Common myeloid progenitor, CD34-positive (primary cell): Measurements from ENCODE around the gene BEX2.
A peak's percentile ranks its signal among the peaks of the same experiment; 100 is the strongest.

Experiments used
- CTCF ChIA-PET: fragments of 350-600 bp; sonication (Branson Sonifier 250); formaldehyde crosslinking; loops from one replicate; lab custom pipeline; 2021; ENCODE audit warnings: antibody characterized with exemption; lab: Charles Lee
- POLR2A ChIA-PET: fragments of 350-600 bp; sonication (Branson Sonifier 250); formaldehyde crosslinking; loops from one replicate; lab custom pipeline; 2021; ENCODE audit warnings: antibody characterized with exemption; lab: Charles Lee
- DNase-seq, 3 donors: peaks; one replicate each; pipeline versions ENCODE4 v3.0.0 to v3.0.0-alpha.2; 2013
- H3K27ac ChIP-seq, 2 experiments: 1 replicate in 1 of 2; 2 replicates in 1 of 2; pipeline ENCODE4 v1.7.0; 2013; ENCODE audit warnings: inconsistent platforms in 2 of 2, low read length in 2 of 2, mild to moderate bottlenecking in 2 of 2, low read depth in 1 of 2, moderate library complexity in 1 of 2; ENCODE audit not compliant: severe bottlenecking in 2 of 2, insufficient read depth in 1 of 2, poor library complexity in 1 of 2
- H3K27me3 ChIP-seq, 5 experiments: replicated peaks in 2 of 5; 1 replicate in 3 of 5; 2 replicates in 2 of 5; pipeline versions ENCODE4 v1.6.1 to v1.7.0; 2013; ENCODE audit warnings: low read length in 4 of 5, mild to moderate bottlenecking in 2 of 5, moderate library complexity in 2 of 5, inconsistent platforms in 1 of 5; ENCODE audit not compliant: insufficient read depth in 5 of 5, control insufficient read depth in 4 of 5
- H3K36me3 ChIP-seq, 4 experiments: 1 replicate in 2 of 4; 2 replicates in 2 of 4; pipeline versions ENCODE4 v1.6.1 to v1.7.0; 2013; ENCODE audit warnings: low read length in 3 of 4, control low read depth in 1 of 4, mild to moderate bottlenecking in 1 of 4; ENCODE audit not compliant: control insufficient read depth in 4 of 4, insufficient read depth in 4 of 4
- H3K4me1 ChIP-seq, 4 experiments: 1 replicate in 3 of 4; 2 replicates in 1 of 4; pipeline versions ENCODE4 v1.6.1 to v1.7.1; 2013; ENCODE audit warnings: low read length in 3 of 4, mild to moderate bottlenecking in 3 of 4, control low read depth in 1 of 4, inconsistent platforms in 1 of 4, moderate library complexity in 1 of 4; ENCODE audit not compliant: control insufficient read depth in 4 of 4, insufficient read depth in 4 of 4; ENCODE audit errors: control extremely low read depth in 1 of 4
- H3K4me3 ChIP-seq, 7 experiments: 1 replicate in 4 of 7; 2 replicates in 3 of 7; pipeline versions ENCODE4 v1.5.1 to v1.7.0; 2013; ENCODE audit warnings: mild to moderate bottlenecking in 7 of 7, low read length in 6 of 7, moderate library complexity in 6 of 7, inconsistent platforms in 2 of 7, low read depth in 2 of 7, control low read depth in 1 of 7; ENCODE audit not compliant: insufficient read depth in 4 of 7, control insufficient read depth in 1 of 7; ENCODE audit errors: extremely low read depth in 1 of 7
- H3K9me3 ChIP-seq, 5 experiments: 1 replicate in 4 of 5; 2 replicates in 1 of 5; pipeline versions ENCODE4 v1.6.1 to v1.7.1; 2013; ENCODE audit warnings: low read length in 4 of 5, mild to moderate bottlenecking in 2 of 5, inconsistent platforms in 1 of 5, low read depth in 1 of 5, moderate library complexity in 1 of 5; ENCODE audit not compliant: control insufficient read depth in 4 of 5, insufficient read depth in 2 of 5; ENCODE audit errors: control extremely low read depth in 1 of 5
- WGBS: methylation state at CpG from one replicate; pipeline ENCODE4 v1.1.5; 2013; ENCODE audit not compliant: insufficient coverage; 5-methylcytosine and 5-hydroxymethylcytosine counted together

BEX2 gene

DNA sequence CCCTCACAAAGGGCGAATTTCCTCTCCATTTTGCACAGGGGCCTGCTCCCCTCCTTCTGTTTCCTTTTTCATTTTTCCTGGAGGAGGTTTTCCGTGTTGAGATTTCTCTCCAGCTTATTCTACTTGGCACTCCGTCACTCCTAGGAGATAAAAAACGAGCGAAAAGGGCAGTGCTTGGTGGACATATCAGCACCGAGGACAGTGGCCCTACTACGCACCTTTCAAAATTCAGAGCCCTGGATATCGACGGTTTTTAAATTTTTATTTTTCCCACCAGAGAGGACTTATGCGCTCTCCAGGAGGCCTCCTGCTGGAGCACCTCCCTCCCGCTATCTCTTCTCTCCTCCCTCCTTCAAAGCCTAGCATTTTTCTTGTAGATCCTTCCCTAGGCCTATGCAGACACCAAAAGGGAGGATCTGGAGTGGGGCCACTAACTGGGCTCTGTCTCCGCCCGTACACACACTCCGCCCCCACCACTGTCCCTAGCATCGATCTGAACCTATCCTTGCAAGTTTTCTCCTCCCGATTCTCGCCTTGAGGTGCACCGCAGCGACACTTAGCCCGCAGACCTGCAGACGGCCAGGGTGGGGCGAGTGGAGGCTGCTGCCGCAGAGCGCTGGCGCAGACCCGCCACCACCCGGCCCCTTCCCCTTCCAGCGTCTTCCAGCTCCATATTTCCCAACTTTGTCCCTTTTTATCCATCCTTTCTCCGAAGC lies 37.0 kb upstream of the BEX2 start:
- H3K36me3 ChIP-seq: no peaks in the 10 kb centered on the region
- no peak overlapping the region for H3K4me3 ChIP-seq
- CTCF ChIA-PET: no interaction called here
- H3K9me3 ChIP-seq: peaks cover 0 to 2% (median 0%) of the 10 kb centered on the region in 5 experiments
- 74% methylated on average over 29 of the region's 29 CpGs for WGBS
- H3K4me1 ChIP-seq: peaks cover 0 to 4% (median 1%) of the 10 kb centered on the region in 4 experiments
- H3K27me3 ChIP-seq: peaks cover 0 to 5% (median 0%) of the 10 kb centered on the region in 5 experiments
- POLR2A ChIA-PET: no interaction called here
- DNase-seq: no peak
- no peak overlapping the region for H3K27ac ChIP-seq

DNA sequence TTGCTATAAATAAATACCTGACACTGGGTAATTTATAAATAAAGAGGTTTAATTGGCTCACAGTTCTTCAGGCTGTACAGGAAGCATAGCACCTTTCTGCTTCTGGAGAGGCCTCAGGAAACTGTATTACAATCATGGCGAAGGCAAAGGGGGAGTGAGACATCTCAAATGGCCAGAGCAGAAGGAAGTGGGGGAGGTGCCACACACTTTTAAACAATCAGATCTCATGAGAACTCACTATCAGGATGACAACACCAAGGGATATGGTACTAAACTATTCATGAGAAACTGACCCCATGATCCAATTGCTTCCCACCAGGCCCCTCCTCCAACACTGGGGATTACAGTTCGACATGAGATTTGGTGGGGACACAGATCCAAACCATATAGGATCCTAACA lies 33.8 kb upstream of the BEX2 start:
- no peaks in the 10 kb centered on the region for H3K36me3 ChIP-seq
- no CpG with 5 or more reads among the region's 2 CpGs for WGBS
- no peaks in the 10 kb centered on the region for H3K9me3 ChIP-seq
- peaks cover 0 to 4% (median 1%) of the 10 kb centered on the region in 4 experiments for H3K4me1 ChIP-seq
- H3K27me3 ChIP-seq: peaks cover 0 to 7% (median 0%) of the 10 kb centered on the region in 5 experiments
- no peak overlapping the region for H3K4me3 ChIP-seq
- DNase-seq: no peak
- CTCF ChIA-PET: no interaction called here
- H3K27ac ChIP-seq: no peak overlapping the region
- POLR2A ChIA-PET: no interaction called here

DNA sequence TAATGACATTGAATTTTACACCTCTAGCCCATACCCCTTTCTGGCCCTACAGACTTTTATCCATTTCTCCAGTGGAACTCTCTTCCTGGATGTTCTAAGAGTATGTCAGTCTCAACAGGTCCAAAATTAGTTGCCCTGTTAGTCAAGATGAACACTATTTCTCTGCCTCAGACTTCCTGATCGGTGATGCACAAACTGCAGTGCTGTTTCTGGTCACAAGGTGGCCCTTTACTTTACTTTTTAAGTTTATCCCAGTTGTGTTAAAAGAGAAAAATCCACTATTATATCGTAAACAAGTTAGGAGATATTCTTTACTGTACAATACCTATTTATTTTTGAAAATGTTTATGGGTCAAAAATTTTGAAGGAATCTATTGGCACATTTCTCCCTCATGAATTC lies 32.3 kb upstream of the BEX2 start:
- ChIA-PET POLR2A (no interaction called here), CTCF (interaction anchor here (1.0 to 1.5 kb wide), 3 partner anchors 13 to 121 kb away, joined by 3 to 10 read pairs (median 4); partner anchors contain the start of gene TCEAL9)
- 14% methylated on average over 1 of the region's 2 CpGs for WGBS
- Histone ChIP-seq H3K4me1 (peaks cover 0 to 4% (median 1%) of the 10 kb centered on the region in 4 experiments), H3K36me3 (no peaks in the 10 kb centered on the region), H3K27ac (no peak overlapping the region), H3K27me3 (peaks cover 0 to 4% (median 0%) of the 10 kb centered on the region in 5 experiments), H3K4me3 (no peak overlapping the region), H3K9me3 (no peaks in the 10 kb centered on the region)
- peak; percentile 46 to 72 (median 69) for DNase-seq

DNA sequence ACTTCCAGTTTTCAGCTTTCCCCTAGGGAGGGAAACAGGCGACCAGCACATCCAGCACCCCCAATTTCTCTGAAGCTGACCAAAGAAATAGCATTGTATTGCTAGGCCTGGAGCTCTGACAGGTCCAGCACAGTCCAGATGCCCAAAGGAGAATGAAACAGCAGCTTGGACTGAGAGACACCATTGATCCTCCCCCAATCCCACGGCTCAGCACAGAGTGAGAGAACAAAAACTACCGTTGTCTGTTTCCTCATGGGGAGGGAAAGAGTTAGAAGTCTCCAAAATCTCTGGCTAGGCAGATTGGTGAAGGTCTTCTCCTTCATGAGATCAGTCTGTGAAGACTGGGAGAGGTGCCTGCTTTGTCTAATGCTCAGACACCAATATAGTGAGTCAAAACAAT lies 27.9 kb upstream of the BEX2 start:
- CTCF ChIA-PET: interaction anchor here (0.9 to 1.7 kb wide), 3 partner anchors 57 to 125 kb away, joined by 3 to 6 read pairs (median 3); no protein-coding TSS in a partner anchor
- WGBS: 60% methylated on average over 3 of the region's 3 CpGs

DNA sequence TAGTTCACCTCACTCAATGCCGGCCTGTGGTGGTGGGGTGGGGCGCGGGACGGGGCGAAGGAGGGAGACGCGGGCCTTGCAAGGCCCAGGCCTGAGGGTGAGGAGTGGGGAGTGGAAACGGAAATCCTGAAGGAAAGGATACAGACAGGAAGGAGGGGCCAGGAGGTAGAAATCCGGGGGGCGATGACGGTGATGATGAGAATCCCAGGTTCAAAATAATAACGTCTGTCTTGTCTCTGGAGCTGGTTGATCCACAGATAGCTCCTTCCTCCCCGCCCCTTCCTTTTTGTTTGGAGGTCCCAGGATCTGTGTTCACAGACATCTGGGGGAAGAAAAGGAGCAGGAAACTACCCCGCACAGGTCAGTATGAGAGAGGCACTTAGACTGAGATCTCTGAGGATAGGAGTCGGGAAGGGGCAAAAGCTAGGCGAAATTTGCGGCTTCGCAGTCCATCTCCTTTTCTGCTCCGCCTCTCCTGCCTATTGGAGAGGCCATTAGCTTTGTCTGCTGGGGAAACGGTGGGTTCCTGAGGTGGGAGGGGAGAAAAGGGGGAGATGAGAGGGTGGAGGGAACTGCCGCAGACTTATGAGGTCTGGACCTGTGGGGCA lies 20.0 kb upstream of the BEX2 start:
- peak overlapping the region in 5 of 7 experiments; percentile 2 to 62 (median 33) for H3K4me3 ChIP-seq
- CTCF ChIA-PET: no interaction called here

More for the DNA sequence above, 27.9 kb upstream of the BEX2 start:
- Histone ChIP-seq H3K4me1 (no peaks in the 10 kb centered on the region), H3K36me3 (no peaks in the 10 kb centered on the region), H3K4me3 (no peak overlapping the region), H3K27me3 (peaks cover 0 to 4% (median 0%) of the 10 kb centered on the region in 5 experiments), H3K27ac (no peak overlapping the region), H3K9me3 (no peaks in the 10 kb centered on the region)
- DNase-seq: no peak
- POLR2A ChIA-PET: no interaction called here

DNA sequence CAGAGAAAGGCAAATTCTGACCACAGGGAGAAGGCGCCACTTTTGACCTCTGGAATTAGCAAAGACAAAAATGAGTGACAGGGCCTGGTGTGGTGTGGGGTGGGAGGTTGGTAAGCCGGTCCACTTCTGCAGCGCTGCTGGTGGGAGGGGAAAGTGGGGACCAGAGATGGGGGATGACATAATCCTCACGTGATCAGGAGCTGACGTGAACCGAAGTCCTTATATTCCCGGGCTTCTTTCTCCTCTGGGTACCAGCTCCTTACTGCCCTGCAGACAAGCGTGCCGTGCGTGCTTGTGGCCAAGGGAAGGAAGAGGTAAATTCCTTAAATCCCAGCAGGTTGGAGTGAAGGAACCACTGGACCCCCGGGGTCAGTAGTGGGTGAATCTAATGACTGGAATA lies 19.2 kb upstream of the BEX2 start, which contains the start of gene TCEAL7:
TCEAL7 (plus strand) TSS at position 249 of the 400 bp plus-strand sequence. CDS start 1,165 bp downstream, outside the sequence.
- H3K9me3 ChIP-seq: no peaks in the 10 kb centered on the region
- peaks cover 0 to 6% (median 0%) of the 10 kb centered on the region in 4 experiments for H3K4me1 ChIP-seq
- POLR2A ChIA-PET: no interaction called here
- H3K27ac ChIP-seq: no peak within 1 kb of the TSS
- peaks cover 0 to 18% (median 3%) of the 10 kb centered on the region in 5 experiments for H3K27me3 ChIP-seq
- peak within 1 kb of the TSS in 5 of 7 experiments; percentile 2 to 62 (median 33) for H3K4me3 ChIP-seq
- WGBS: 57% methylated on average over 11 of the region's 11 CpGs
- no peak for DNase-seq
- CTCF ChIA-PET: no interaction called here
- H3K36me3 ChIP-seq: no peaks in the 10 kb centered on the region

More for the DNA sequence above, 20.0 kb upstream of the BEX2 start:
- no peak for DNase-seq
- H3K9me3 ChIP-seq: no peaks in the 10 kb centered on the region
- WGBS: 50% methylated on average over 19 of the region's 21 CpGs
- POLR2A ChIA-PET: no interaction called here
- no peaks in the 10 kb centered on the region for H3K36me3 ChIP-seq
- no peak overlapping the region for H3K27ac ChIP-seq
- peaks cover 0 to 6% (median 0%) of the 10 kb centered on the region in 4 experiments for H3K4me1 ChIP-seq
- H3K27me3 ChIP-seq: peaks cover 0 to 18% (median 3%) of the 10 kb centered on the region in 5 experiments

DNA sequence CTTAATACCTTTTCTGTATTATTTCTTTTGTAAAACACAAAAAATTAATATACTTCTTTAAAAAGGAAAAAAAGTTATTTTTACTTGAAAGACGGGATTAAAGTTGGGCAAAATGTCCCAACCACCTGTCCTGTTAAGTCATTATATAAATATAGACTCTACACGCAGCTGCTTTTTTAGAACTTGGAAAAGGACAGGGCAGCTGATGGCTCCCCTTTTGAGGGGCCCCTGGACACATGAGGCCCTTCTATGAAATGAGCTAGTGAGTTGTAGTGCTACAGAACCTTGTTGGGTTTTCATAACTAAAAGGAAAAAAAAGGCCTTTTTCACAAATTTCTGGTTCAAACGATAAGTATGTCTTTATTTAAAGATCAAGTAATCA lies 600 bp upstream of the BEX2 start:
- no peak for DNase-seq
- ChIA-PET POLR2A (no interaction called here), CTCF (no interaction called here)
- no CpG with 5 or more reads among the region's 3 CpGs for WGBS
- no peak overlapping the region for H3K27ac ChIP-seq
- peaks cover 0 to 5% (median 1%) of the 10 kb centered on the region in 4 experiments for H3K4me1 ChIP-seq
- peak overlapping the region in 4 of 7 experiments; percentile 63 to 84 (median 77) for H3K4me3 ChIP-seq
- peaks cover 0 to 4% (median 0%) of the 10 kb centered on the region in 5 experiments for H3K27me3 ChIP-seq
- peaks cover 0 to 4% (median under 1%) of the 10 kb centered on the region in 4 experiments for H3K36me3 ChIP-seq
- no peaks in the 10 kb centered on the region for H3K9me3 ChIP-seq
